DMS53 (cell line): ENCODE results near the gene GADL1.

ENCODE experiments used
- DNase-seq: peaks from one replicate; lab custom pipeline; 2025; lab: John Stamatoyannopoulos, UW

The GADL1 gene, protein sequence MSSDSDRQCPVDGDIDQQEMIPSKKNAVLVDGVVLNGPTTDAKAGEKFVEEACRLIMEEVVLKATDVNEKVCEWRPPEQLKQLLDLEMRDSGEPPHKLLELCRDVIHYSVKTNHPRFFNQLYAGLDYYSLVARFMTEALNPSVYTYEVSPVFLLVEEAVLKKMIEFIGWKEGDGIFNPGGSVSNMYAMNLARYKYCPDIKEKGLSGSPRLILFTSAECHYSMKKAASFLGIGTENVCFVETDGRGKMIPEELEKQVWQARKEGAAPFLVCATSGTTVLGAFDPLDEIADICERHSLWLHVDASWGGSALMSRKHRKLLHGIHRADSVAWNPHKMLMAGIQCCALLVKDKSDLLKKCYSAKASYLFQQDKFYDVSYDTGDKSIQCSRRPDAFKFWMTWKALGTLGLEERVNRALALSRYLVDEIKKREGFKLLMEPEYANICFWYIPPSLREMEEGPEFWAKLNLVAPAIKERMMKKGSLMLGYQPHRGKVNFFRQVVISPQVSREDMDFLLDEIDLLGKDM

DNA sequence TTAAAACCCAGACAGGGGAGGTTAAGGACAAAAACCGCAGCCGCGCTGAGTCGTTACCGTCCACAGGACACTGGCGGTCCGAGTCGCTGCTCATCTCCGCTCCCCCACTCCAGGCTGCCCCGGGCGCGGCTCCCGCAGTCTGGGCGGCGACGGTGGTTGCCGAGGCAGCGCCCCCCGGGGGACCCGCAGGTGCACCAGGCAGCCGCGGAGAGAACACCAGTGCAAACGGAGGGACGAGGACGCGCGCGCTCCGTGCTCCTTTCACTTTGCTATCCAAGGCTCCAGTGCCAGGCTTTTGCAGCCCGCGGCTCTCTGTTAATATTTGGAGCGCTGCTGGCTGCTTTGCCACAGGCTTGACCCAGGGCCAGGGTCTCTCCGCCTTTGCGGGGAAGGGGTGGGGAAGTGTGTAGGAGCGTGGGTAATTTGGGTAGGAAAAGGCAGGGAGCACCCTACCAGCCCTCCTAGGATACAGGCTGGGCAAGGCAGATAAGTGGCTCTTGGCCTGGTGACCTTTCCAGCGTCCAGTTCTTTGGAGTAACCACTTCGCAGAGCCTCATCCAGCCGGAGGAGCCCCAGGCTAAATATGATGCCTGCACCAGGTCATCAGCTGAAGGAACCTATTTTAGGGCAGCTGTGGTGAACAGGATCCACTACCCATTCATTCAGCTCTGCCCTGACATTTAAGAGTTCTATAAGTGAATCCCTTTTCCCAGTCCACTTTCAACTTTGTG lies at the start of gene GADL1:
TSS of gene GADL1 (minus strand) at position 141 of the 731 bp plus-strand sequence. CDS start at position 94, 47 bp downstream.
- peak; percentile 36 for DNase-seq

DNA sequence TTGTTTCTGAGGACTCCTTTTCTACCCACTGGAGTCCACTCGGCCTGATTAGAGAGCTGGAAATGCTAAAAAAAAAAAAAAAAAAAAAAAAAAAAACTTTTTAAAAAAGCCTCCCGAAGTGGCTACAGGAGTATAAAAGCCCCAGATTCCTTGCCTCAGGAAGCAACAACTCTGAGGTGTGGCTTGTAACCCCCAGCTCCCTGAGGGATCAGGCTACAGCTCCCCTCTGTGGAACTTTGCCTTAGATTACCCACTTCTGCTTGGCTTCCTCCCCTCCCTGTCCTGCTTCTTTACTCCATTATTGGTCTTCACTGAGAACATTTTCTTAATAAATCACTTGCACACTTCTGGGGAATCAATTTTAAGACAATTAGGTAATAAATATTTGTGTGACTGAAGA lies 49.7 kb upstream of the GADL1 start:
- no peak for DNase-seq

DNA sequence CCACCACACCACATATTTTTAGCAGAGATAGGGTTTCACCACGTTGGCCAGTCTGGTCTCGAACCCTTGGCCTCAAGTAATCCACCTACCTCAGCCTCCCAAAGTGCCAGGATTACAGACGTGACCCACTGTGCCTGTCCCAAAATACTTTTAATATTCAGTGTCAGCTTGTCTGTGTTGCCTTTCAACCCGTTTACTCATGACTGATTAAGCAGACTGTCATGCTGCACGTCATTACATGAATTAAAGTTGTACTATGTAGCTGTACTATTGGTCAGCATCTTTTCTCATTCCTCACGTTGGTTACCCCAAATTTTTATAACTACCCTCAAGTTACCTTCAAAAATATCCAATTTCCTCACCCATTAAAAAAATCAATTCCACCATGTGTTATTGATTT lies 48.7 kb upstream of the GADL1 start:
- DNase-seq: no peak

DNA sequence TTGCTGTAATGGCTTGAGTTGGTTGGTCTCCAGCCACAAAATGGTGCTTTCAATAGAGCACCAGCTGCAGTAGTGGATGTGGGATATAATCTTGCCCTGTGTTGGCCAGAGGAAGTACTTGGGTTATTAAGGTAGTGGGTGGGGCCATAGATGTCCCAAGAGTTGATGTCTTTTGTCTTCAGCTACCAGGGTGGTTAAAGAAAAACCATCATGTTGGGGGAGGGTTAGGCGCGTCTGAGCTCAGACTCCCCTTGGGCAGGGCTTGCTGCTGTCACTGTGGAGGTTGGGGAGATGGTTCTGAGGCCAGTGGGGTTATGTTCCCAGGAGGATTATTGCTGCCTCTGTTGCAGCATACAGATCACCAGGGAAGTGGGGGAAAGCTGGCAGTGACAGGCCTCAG lies 46.9 kb upstream of the GADL1 start:
- DNase-seq: no peak

DNA sequence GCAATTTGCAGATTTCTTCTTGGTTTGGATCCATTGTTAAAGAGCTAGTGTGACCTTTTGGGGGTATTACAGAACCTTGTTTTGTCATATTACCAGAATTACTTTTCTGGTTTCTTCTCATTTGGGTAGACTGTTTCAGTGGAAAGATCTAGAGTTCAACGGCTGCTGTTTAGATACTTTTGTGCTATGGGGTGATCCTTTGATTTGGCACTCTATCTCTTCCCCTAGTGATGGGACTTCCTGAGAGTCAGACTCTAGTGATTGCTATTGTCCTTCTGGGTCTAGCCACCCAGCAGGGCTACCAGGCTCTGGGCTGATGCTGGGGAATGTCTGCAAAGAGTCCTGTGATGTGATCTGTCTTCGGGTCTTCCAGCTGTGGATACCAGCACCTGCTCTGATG lies 46.3 kb upstream of the GADL1 start:
- DNase-seq: no peak

DNA sequence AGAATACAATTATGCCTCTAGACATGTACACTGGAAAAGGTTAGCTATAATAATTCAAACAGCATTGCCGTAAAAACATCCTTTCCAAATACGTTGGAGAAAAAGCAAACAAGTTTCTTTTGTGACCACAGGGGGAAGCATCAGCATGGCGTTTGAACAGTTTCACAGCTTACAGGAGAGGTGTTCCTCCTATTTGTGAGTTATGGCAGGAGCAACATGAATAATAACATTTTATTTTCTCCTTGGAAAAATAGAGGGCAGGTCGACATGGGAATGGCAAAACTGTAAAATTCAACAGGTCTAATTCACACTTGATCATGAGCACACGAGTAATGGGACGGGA lies 39.7 kb upstream of the GADL1 start:
- peak; percentile 61 for DNase-seq

DNA sequence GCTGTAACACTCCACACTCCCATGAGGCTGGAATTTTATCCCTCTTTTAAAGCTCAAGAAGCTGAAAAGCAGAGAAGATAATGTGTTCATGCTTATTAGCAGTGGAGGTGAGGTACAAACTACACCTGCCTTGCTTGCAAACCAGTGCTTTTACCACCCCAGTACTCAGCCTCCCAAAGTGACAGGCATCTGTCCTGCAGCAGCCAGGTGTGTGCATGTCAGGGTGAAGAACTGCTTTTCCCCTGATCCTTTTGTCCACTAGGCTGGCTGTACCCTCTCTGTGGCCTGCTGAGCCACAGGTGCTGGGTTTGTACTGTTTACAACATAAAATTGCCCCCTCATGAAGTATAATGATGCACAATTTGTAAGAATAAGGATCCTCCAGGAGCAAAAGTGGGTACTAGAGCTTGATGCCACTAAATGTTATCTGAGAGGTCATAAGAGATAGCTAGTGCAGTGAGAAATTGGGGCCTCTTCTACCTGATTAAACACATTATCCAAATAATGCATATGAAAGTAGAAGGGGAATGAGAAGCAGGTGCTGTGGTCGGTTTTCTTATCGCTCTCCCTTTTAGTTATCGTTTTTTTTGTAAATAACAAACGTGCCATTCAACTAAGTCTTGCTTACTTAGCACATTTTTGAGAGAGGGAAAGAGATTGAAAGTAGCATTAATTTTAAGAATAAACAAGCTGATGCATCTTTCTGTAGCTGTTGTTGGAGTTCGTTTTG lies 39.2 kb upstream of the GADL1 start:
- DNase-seq: peak; percentile 6

DNA sequence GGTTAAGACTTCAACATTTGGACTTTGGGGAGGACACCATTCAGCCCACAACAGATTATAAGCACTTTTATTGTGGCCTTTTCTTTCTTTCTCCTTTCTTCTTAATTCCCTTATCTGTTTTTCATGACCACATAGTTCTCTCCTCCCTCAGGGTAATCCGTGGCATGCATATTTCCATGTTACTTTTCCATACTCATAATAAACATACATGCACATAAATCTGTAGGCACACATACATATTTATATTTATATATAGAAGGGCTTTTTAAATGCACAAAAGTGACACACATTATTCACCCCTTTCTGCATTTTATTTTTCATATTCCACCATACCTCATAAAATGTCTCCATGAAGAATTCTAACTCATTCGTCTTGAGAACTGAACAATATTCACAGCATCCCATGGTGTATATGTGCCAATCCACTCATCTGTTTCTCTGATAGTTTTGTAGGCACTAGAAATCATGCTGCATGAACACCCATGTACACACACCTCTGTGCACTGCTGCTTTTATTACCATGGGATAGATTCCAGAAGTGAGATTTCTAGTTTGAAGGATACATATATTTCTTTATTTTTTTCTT lies 38.1 kb upstream of the GADL1 start:
- no peak for DNase-seq

DNA sequence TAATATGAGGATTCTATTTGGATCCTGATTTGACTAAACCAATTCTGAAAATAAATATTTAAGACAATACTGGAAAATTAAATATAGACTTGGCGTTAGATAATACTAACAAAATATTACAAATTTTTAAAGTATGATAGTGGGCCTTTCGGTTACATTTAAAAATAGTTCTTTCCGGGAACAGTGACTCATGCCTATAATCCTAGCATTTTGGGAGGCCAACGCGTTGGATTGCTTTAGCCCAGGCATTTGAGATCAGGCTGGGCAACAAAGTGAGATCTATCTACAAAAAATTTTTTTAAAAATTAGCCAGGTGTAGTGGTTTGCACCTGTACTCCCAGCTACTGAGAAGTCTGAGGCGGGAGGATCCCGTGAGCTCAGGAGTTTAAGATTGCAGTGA lies 30.3 kb upstream of the GADL1 start:
- DNase-seq: no peak

DNA sequence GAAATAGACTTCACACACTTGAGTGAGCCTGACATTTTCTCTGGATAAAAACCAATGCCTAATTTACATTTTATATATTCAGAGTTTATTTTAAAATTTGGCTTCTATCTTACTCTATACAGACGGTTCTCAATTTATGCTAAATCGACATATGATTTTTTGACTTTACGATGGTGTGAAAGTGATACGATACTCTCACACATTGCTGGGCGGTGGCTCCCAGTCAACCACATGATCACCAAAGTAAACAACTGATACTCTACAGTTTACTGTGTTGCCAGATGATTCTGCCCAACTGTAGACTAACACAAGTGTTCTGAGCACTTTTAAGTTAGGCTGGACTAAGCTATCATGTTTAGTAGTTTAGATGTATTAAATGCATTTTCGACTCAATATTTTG lies 25.1 kb upstream of the GADL1 start:
- DNase-seq: no peak

DNA sequence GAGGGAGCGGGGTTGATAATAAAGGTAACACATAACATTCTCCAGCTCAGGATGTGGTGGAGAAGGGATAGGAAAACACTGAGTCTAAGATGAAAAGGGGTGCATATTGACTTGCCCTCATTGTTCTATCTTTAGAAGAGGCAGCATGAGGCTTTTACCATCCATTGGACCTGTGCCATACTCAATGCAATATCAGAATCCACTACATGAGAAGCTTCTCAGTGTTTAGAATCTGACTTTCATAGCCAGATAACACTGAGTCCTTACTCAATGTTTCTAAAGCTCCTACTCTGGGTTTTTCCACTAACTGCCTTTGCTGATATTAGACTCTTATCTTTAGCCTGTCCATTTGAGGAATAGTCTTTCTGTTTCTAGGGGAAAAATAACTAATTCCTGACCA lies 24.3 kb upstream of the GADL1 start:
- DNase-seq: no peak

DNA sequence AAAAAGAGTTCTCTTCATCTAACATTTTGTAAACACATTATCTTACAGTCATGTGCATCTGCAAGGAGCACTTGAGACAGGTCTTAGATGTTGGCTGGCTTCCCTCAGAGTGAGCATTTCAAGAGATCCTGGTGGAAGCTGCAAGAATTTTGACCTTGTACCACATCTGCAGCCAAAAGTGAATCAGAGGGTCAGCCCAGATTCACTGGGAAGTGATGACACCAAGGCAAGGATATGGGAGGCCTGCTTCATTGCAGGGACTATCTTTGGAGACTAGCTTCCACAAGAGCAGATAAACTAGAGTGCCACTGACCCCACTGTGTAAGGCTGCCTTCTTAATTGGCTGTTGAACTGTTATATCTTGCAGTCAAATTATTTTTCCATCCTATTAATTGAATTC lies 21.3 kb upstream of the GADL1 start:
- DNase-seq: no peak

DNA sequence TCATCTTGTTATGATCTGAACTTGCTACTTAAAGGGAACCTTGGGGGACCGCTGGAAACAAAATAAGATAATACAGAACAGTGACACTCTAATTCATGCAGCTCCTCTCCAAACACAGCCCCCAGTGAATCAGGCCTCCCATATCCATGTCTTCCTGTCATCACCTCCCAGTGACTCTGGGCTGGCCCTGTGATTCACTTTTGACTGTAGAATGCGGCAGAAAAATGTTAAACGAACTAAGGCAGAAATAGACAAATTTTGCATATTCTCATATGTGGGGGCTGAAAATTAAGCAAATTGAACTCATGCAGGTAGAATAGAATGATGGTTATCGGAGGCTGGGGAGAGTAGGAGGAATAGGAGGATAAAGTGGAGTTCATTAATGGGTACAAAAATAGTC lies 20.2 kb upstream of the GADL1 start:
- no peak for DNase-seq

DNA sequence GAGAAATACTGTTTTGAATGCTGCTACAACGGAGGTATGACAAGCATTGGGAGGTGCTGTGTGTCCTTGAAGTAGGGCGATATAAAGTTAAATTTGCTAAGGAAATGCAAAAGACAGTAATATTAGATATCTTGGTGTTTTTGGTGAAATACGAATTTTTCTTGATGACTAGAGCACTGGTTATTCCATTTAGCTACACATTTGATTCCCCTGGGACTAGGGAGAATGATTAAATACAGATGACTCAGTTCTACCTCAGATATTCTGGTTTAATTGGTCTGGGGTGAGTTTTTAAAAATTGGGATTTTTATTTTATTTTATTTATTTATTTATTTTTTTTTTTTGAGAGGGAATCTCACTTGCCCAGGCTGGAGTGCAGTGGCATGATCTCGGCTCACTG lies 18.7 kb upstream of the GADL1 start:
- no peak for DNase-seq

DNA sequence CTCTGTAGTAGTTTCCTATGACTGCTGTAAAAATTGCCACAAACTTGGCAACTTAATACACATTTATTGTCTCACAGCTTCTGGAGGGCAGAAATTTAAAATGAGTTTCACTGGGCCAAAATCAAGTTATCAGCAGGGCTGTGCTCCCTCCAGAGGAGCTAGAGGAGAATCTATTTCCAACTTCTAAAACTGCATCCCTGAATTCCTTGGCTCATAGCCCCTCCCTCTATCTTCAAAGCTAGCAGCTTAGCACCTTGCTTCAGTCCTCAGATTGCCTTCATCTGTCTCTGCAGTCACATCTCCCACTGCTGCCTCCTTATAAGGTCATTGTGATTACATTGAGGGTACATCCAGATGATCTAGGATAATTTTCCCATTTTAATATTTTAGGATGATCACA lies 17.8 kb upstream of the GADL1 start:
- DNase-seq: no peak

DNA sequence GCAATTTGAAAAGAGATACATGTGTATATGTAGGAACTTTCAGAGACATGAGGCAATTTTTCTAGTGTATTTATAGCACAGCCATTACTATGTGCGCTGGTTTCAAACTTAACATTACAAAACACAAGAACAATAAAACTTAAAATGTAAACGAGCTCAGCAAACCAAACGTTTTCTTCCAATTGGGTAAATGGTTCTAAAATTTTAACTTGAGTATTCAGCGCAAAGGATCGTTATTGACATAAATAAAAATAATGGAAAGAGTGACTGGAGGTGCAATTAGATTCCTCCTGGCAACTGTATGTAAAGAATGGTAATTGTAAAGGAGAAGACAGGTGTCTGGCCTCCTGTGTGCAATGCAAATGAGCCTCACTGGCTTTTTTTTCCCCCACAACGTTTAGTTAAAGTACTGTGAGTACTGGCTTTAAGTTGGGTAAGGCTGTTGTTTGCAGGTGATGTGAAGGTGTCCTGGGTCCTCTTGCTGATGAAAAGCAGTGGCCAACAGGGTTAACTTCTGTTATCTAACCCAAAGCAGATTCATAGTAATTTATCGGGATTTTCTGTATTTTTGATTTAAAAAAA lies 14.1 kb upstream of the GADL1 start:
- DNase-seq: no peak

DNA sequence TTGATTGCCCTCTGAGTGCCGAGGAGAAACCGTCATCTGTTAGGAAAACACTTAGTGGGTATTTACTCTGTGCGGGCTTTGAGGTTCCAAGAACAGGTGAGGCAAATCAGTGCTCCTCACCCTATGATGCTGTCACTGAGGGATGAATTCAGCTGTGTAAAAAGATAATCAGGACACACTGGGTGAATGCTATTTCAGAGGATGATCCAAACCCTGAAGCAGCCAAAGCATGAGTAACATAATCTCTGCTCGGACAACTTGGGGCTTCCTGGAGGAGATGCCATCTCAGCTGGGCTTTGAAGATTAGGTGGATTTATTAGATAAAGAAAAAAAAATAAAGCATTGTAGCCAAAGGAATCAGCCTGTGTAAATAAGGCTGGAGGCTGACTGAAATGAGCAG lies 10.5 kb upstream of the GADL1 start:
- DNase-seq: no peak

DNA sequence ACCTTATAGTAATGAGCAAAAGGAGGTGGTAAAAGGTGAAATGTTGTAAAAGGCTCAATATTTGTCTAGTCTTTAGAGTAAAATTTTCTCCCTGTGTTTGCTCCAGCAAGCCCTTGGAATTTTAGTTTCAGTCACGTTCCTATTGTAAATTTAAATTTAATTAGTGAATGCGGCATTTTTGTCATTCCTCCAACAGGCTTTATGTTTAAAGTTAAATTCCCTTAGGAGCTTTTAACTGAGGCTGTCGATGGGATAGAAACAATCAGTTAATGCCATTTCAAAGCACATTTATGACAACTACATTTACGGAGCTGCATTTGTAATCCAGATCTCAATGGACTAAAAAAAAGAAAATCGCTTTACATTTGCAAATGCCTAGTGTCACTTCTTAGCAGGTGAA lies 868 bp upstream of the GADL1 start:
- DNase-seq: no peak

DNA sequence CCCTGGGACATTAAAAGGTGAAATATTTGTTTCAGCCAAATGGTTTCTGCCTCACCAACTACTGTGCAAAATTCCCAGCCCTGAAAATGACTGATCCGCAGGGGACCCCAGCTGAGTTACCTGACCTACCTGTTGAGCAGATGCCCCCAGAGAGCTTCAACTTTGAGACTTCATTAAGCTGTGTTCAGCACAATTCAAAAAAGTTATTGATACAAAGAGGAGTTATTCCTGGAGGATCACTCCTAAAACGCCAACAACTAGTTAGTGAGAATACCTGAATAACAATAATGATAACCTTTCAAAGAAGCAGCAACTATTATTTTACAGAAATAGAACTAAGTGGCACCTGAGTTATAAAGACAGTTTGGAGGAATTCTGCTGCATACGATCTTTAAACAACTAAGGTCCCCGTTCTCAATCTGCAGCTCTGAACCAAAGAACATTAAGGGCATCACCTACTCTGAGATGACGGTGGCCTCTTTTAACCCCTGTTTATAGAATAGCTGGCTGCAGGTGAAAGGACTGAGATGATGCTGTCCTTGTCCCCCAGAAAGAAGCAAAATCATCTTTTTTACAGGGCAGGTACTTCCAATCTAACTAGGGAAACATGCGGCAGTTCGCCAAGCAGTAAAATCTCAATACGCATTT lies 659 bp downstream of the GADL1 start:
- DNase-seq: peak; percentile 1

DNA sequence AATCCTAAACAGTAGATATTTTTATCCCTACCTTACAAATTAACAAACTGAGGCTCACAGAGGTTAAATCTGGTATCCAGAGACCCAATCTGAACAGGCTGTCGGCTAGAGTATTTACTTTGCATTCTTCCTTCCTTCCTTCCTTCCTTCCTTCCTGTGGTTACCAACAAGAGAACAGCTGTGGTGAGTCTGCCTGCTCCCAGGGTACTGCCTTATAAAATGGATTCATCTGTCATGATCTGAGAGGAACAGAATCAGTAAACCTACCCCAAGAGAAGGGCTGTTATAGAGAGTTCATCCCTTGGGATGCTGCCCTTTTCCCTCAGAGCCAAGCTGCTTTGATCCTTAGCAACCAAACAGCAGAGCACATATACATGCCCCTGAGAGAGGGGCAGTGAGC lies 3.6 kb downstream of the GADL1 start:
- no peak for DNase-seq

DNA sequence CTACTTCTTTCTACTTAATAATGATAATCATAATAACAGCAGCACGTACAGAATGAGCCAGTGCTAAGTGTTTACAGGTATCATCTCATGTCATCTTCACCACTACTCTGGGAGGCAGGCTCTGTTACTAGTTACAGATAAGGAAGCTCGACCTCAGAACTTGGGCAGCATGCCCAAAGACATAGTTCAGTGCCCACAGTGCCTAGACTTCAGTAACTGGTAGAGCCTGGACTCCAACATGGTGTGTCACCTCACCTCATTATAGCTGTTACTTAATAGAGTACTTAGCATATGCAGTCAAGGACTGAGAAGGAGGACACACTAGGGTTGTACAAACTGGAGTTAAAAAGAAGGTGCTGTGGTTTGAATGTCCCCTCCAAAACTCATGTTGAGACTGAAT lies 7.6 kb downstream of the GADL1 start:
- DNase-seq: no peak

DNA sequence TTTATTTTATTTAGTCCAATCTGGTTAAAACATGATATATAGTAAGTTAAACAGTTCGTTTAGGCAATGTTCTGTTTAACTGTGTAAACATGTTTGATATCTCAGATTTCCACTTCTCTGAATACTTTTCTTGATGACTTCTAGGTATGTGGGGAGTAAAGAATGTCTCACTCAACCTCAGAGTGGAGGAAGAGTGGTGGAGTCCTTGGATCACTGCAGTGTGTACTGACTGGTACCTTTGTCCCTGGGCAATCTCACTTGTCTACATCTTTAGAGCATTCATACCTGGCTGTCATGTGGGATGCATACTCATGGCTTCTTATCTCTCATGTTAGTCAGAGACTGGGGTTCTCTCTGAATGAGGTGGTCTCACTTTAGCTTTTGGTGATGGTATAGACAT lies 15.6 kb downstream of the GADL1 start:
- no peak for DNase-seq
